Stimulated activated CD4-positive, alpha-beta T cell treated with anti-CD3 and anti-CD28 coated beads, Interleukin-12 subunit alpha, Interleukin-12 subunit beta, amount 100 ng/mL, for 24 hours (primary cell): ENCODE measurements around the gene PPOX.

Experiments
- DNase-seq, 2 experiments: peaks; one replicate each; pipeline ENCODE4 v3.0.0-alpha.2; 2020; ENCODE audit warnings: low read depth in 2 of 2

PPOX gene

GRCh38 chr1:161153176-161153575 is 13.1 kb upstream of the PPOX start:
- DNase-seq, result no peak

- DNase-seq, result peak; percentile 60 to 69
Measured at GRCh38 chr1:161153682-161154337, 12.4 kb upstream of the PPOX start, which contains the start of gene UFC1. Gene UFC1 (plus strand): TSS chr1:161153978. CDS start chr1:161153998, 20 bp downstream.

GRCh38 chr1:161157867-161158266 is 8.4 kb upstream of the PPOX start:
- no peak for DNase-seq

GRCh38 chr1:161158316-161159010 is 7.8 kb upstream of the PPOX start:
- DNase-seq, result no peak

GRCh38 chr1:161159087-161159912 is 6.9 kb upstream of the PPOX start, which contains the start of gene USP21:
Gene USP21 (plus strand): TSS chr1:161159500. CDS start chr1:161160641, 1,141 bp downstream.
- DNase-seq, result peak; percentile 84 to 88

GRCh38 chr1:161159913-161160243 is 6.3 kb upstream of the PPOX start:
- no peak for DNase-seq

- no peak for DNase-seq
Measured at GRCh38 chr1:161160671-161161145, 5.5 kb upstream of the PPOX start.

GRCh38 chr1:161161652-161162051 is 4.6 kb upstream of the PPOX start:
- DNase-seq, result no peak

- DNase-seq, result no peak
Measured at GRCh38 chr1:161162052-161162451, 4.2 kb upstream of the PPOX start.

GRCh38 chr1:161162806-161163205 is 3.4 kb upstream of the PPOX start:
- no peak for DNase-seq

- DNase-seq, result no peak
Measured at GRCh38 chr1:161163793-161164192, 2.4 kb upstream of the PPOX start.

- DNase-seq, result no peak
Measured at GRCh38 chr1:161164901-161165610, 1.2 kb upstream of the PPOX start.

- DNase-seq, result no peak
Measured at GRCh38 chr1:161166669-161167548, 683 bp downstream of the PPOX start.

- DNase-seq, result no peak
Measured at GRCh38 chr1:161168906-161169305, 2.7 kb downstream of the PPOX start.

- DNase-seq, result no peak
Measured at GRCh38 chr1:161171191-161171590, 5.0 kb downstream of the PPOX start.

GRCh38 chr1:161171696-161172095 is 5.5 kb downstream of the PPOX start:
- DNase-seq, result no peak

- no peak for DNase-seq
Measured at GRCh38 chr1:161172349-161172748, 6.1 kb downstream of the PPOX start.

- no peak for DNase-seq
Measured at GRCh38 chr1:161172776-161173376, 6.7 kb downstream of the PPOX start.

GRCh38 chr1:161173711-161174110 is 7.5 kb downstream of the PPOX start:
- no peak for DNase-seq

GRCh38 chr1:161174911-161175310 is 8.7 kb downstream of the PPOX start:
- DNase-seq, result no peak
